ENCODE measurements around the gene STK33. TPM values are rescaled to one million over a fixed set of nuclear protein-coding genes. Genes with fewer than 3 reads are reported as not detected.

STK33 gene
- total RNA-seq, 1 experiment from 2014 or later = 0.21 TPM

GRCh38 chr11:8614497-8614896 is 20.5 kb upstream of the STK33 start:
- no peaks in the 10 kb centered on the region for H3K4me1 ChIP-seq (replicated peaks)
- no peaks in the 10 kb centered on the region for H3K27me3 ChIP-seq (replicated peaks)
- no peaks in the 10 kb centered on the region for H3K9me3 ChIP-seq (replicated peaks)
- no peak overlapping the region for H3K27ac ChIP-seq
- no peak overlapping the region for H3K4me3 ChIP-seq
- no peak for DNase-seq (ENCODE audit: low read depth in 1 of 2, low spot score in 2 of 2)
- no peaks in the 10 kb centered on the region for H3K36me3 ChIP-seq

DNA sequence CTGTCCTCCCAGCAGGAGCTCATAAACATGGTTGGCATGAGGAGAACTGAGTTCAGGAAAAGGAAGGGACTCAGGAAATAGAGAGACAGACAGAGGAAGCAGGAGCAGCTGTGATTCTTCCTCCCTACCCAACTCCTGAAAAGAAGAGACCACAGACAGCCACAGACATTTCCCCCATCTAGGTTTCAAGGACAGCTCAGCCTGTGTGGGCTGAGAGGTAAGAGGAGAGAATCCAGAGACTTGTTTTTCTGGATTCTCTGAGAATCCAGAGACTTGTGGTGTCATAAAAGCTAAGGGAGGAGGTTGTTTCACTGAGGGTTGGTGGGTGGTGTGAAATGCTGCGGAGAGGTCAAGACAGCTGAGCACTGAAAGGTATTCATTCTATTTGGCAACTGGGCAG is 19.0 kb upstream of the STK33 start:
- H3K36me3 ChIP-seq = no peaks in the 10 kb centered on the region
- no peak overlapping the region for H3K27ac ChIP-seq
- no peaks in the 10 kb centered on the region for H3K4me1 ChIP-seq (replicated peaks)
- no peaks in the 10 kb centered on the region for H3K27me3 ChIP-seq (replicated peaks)
- no peaks in the 10 kb centered on the region for H3K9me3 ChIP-seq (replicated peaks)
- no peak for DNase-seq (ENCODE audit: low read depth in 1 of 2, low spot score in 2 of 2)
- H3K4me3 ChIP-seq = no peak overlapping the region

GRCh38 chr11:8612522-8612921 is 18.5 kb upstream of the STK33 start:
- Histone ChIP-seq H3K4me3 (no peak overlapping the region), H3K27ac (no peak overlapping the region), H3K9me3 (replicated peaks) (no peaks in the 10 kb centered on the region), H3K4me1 (replicated peaks) (no peaks in the 10 kb centered on the region), H3K36me3 (no peaks in the 10 kb centered on the region), H3K27me3 (replicated peaks) (no peaks in the 10 kb centered on the region)
- no peak for DNase-seq (ENCODE audit: low read depth in 1 of 2, low spot score in 2 of 2)

DNA sequence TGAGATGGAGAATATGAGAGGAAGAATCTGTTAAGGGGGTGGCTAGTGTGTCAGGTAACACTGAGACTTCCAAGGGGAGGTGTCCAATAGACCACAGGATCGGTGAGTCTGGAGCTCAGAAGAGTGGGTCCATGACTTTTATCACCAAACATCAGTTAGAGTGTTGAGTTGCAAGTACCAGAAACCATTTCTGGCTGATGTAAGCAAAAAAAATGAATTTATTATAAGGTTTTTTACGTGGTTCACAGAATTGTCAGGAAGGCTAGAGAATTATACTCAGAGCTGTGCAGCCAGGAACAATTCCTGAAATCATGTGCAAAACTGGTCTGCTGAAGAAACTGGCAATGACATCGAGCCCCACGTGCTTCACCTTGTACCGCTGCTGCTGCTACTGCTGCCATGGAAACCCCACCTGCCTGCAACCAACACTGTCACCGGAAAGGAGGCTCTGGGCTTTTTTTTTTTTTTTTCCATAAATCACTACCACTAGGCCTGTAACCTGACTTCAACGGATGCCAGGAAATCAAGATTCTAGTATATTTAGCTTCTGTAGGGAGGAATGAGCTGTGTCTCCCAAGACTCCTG is 16.6 kb upstream of the STK33 start:
- no peak for DNase-seq (ENCODE audit: low read depth in 1 of 2, low spot score in 2 of 2)
- Histone ChIP-seq H3K4me3 (no peak overlapping the region), H3K36me3 (no peaks in the 10 kb centered on the region), H3K9me3 (replicated peaks) (no peaks in the 10 kb centered on the region), H3K27me3 (replicated peaks) (no peaks in the 10 kb centered on the region), H3K4me1 (replicated peaks) (no peaks in the 10 kb centered on the region), H3K27ac (no peak overlapping the region)

- no peaks in the 10 kb centered on the region for H3K27me3 ChIP-seq (replicated peaks)
- H3K27ac ChIP-seq = no peak overlapping the region
- H3K36me3 ChIP-seq = no peaks in the 10 kb centered on the region
- DNase-seq (ENCODE audit: low read depth in 1 of 2, low spot score in 2 of 2) = no peak
- H3K4me1 ChIP-seq (replicated peaks) = peaks cover 10% of the 10 kb centered on the region
- no peak overlapping the region for H3K4me3 ChIP-seq
- no peaks in the 10 kb centered on the region for H3K9me3 ChIP-seq (replicated peaks)
These were observed 14.6 kb upstream of the STK33 start for GRCh38 chr11:8608652-8609051.

- no peaks in the 10 kb centered on the region for H3K36me3 ChIP-seq
- no peaks in the 10 kb centered on the region for H3K27me3 ChIP-seq (replicated peaks)
- no peak overlapping the region for H3K4me3 ChIP-seq
- H3K27ac ChIP-seq = no peak overlapping the region
- H3K9me3 ChIP-seq (replicated peaks) = no peaks in the 10 kb centered on the region
- no peak for DNase-seq (ENCODE audit: low read depth in 1 of 2, low spot score in 2 of 2)
- peaks cover 10% of the 10 kb centered on the region for H3K4me1 ChIP-seq (replicated peaks)
These were observed 12.0 kb upstream of the STK33 start for GRCh38 chr11:8605971-8606563.

DNA sequence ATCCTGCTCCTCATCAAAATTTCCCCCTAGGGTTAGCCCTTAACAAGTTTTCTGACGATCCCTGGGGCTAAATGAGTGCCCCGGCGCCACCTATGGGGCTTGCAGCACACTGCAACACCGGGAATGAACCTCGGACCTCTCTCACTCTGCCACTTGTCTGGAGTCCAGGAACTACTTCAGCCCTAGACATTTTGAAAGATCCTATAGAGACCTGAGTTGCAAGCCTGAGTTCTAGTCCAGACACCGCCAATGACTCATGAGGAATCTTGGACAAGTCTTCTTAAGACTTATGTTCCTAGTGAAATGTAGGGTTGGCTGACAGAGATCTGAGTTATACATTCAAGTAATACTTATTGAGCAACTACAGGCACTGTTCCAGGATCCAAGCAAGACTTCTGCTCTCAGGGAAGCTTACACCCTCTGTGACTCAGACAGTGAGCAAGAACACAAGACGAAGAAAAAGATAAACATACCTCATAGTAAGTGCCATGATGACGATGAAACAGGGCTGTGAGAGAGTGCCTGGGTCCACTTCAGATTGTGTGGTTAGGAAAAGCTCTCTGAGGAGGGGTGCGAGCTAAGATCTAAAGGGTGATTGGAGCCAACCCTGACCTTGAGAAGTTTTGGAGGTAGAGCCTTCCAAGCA is 10.2 kb upstream of the STK33 start:
- no peaks in the 10 kb centered on the region for H3K27me3 ChIP-seq (replicated peaks)
- peak; percentile 56 to 62 for DNase-seq (ENCODE audit: low read depth in 1 of 2, low spot score in 2 of 2)
- peaks cover 10% of the 10 kb centered on the region for H3K4me1 ChIP-seq (replicated peaks)
- no peaks in the 10 kb centered on the region for H3K36me3 ChIP-seq
- H3K9me3 ChIP-seq (replicated peaks) = no peaks in the 10 kb centered on the region
- H3K4me3 ChIP-seq = no peak overlapping the region
- H3K27ac ChIP-seq = no peak overlapping the region

DNA sequence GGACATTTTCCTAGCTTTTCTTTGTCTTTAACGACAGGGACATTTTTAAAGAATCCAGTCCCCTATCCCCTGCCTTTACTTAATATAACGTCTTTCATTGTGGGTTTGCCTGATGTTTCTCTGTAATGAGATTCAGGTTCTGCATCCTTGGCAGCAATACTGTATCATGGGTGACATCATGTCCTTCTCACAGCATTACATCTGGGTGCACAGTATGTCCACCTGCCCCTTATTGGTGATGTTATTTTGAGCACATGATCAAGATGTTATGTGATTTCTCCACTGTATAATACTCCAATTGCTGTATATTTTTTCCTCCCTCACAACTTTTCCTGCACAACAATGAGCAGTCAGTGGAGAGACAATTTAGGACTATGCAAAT is 9.7 kb upstream of the STK33 start:
- Histone ChIP-seq H3K27ac (no peak overlapping the region), H3K9me3 (replicated peaks) (no peaks in the 10 kb centered on the region)
- no peak for DNase-seq (ENCODE audit: low read depth in 1 of 2, low spot score in 2 of 2)

GRCh38 chr11:8601376-8602133 is 7.5 kb upstream of the STK33 start:
- no peak for DNase-seq (ENCODE audit: low read depth in 1 of 2, low spot score in 2 of 2)
- Histone ChIP-seq H3K9me3 (replicated peaks) (no peaks in the 10 kb centered on the region), H3K27ac (no peak overlapping the region), H3K27me3 (replicated peaks) (no peaks in the 10 kb centered on the region; the same call in 1 of the 2 replicates), H3K36me3 (no peaks in the 10 kb centered on the region), H3K4me3 (no peak overlapping the region), H3K4me1 (replicated peaks) (peaks cover 10% of the 10 kb centered on the region)

More for the DNA sequence above, 9.7 kb upstream of the STK33 start:
- Histone ChIP-seq H3K4me3 (no peak overlapping the region), H3K27me3 (replicated peaks) (no peaks in the 10 kb centered on the region), H3K4me1 (replicated peaks) (peaks cover 10% of the 10 kb centered on the region), H3K36me3 (no peaks in the 10 kb centered on the region)

DNA sequence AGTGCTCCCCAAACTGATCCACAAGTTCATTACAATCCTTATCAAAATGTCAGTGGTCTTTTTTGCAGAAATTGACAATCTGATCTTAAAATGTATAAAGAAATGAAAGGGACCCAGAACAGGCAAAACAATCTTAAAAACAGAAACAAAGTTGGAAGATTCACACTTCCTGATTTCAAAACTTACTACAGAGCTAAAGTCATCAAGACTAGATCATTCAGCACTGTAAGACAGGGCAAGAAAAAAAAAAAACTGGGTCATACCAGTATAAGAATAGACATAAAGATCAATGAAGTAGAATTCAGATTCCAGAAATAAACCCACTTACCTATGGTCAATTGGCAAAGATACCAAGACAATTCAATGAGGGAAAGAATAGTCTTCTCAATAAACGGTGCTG is 4.5 kb upstream of the STK33 start:
- H3K27me3 ChIP-seq (replicated peaks) = peaks cover 8% of the 10 kb centered on the region
- no peaks in the 10 kb centered on the region; the same call in 1 of the 2 replicates for H3K4me1 ChIP-seq (replicated peaks)
- no peak overlapping the region for H3K27ac ChIP-seq
- no peaks in the 10 kb centered on the region for H3K36me3 ChIP-seq
- no peak for DNase-seq (ENCODE audit: low read depth in 1 of 2, low spot score in 2 of 2)
- H3K9me3 ChIP-seq (replicated peaks) = no peaks in the 10 kb centered on the region
- H3K4me3 ChIP-seq = no peak overlapping the region

DNA sequence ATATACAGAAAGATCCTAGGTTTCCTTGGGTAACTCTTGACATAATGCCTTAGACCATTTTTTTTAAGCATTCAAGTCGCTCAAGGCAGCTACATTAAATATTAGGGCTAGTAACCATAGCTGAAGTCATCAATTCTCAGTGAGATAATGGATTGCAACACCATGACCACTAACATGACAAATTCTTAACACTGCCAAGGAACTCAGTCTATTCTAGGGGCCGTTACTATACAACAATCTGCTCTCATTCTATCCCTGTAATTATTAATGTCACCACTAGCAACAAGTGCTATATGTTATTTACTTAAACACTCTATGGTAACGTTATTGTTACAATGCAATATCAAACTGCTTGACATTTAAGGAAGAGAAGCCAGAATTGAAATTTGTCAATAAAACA is 3.2 kb upstream of the STK33 start:
- Histone ChIP-seq H3K27me3 (replicated peaks) (peaks cover 8% of the 10 kb centered on the region), H3K9me3 (replicated peaks) (no peaks in the 10 kb centered on the region), H3K4me1 (replicated peaks) (no peaks in the 10 kb centered on the region; the same call in 1 of the 2 replicates), H3K4me3 (no peak overlapping the region), H3K36me3 (no peaks in the 10 kb centered on the region), H3K27ac (no peak overlapping the region)
- DNase-seq (ENCODE audit: low read depth in 1 of 2, low spot score in 2 of 2) = no peak

DNA sequence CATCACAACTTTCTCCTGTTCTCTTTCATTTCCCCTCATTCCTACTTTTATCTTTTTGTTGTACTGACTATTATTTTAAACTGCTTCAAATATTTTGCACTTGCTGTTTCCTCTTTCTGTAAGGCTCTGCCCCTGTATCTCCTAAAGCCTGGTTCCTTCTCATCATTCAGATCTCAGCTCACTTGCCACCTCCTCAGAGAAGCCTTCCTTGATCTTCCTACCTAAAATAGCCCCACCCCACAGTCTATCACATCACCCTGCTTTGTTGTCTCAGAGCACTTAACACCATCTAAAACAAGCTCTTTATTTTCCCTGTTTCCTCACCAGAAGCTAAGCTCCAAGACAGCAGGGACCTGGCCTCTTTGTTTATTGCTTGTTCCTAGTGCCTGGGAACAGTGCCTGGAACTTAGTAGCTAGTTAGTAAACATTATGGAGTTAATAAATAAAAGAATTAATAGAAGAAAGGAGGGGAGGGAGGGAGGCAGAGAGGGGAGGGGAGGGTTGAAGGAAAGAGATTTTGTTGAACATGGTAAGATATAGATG is 2.5 kb upstream of the STK33 start:
- no peaks in the 10 kb centered on the region for H3K36me3 ChIP-seq
- DNase-seq (ENCODE audit: low read depth in 1 of 2, low spot score in 2 of 2) = no peak
- no peaks in the 10 kb centered on the region for H3K9me3 ChIP-seq (replicated peaks)
- no peak overlapping the region for H3K4me3 ChIP-seq
- H3K27me3 ChIP-seq (replicated peaks) = peaks cover 8% of the 10 kb centered on the region
- H3K4me1 ChIP-seq (replicated peaks) = no peaks in the 10 kb centered on the region; the same call in 1 of the 2 replicates
- H3K27ac ChIP-seq = no peak overlapping the region

GRCh38 chr11:8593455-8593854 is 573 bp downstream of the STK33 start:
- Histone ChIP-seq H3K4me3 (no peak overlapping the region), H3K4me1 (replicated peaks) (no peaks in the 10 kb centered on the region; the same call in 1 of the 2 replicates), H3K9me3 (replicated peaks) (no peaks in the 10 kb centered on the region), H3K27ac (no peak overlapping the region), H3K36me3 (no peaks in the 10 kb centered on the region), H3K27me3 (replicated peaks) (peaks cover 8% of the 10 kb centered on the region)
- DNase-seq (ENCODE audit: low read depth in 1 of 2, low spot score in 2 of 2) = no peak

DNA sequence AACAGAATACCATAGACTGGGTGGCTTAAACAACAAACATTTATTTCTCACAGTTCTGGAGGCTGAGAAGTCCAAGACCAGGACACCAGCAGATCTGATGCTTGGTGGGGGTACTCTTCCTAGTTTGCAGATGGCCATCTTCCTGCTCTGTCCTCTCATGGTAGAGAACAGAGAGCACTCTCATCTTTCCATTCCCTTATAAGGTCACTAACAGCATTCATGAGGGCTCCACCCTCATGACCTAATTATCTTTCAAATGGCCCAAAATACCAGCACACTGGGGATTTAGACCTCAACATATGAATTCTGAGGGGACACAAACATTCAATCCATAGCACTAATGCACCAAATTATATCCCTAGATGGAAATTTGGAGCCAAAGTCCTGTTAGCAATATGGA is 6.1 kb downstream of the STK33 start:
- H3K27ac ChIP-seq = no peak overlapping the region
- no peak for DNase-seq (ENCODE audit: low read depth in 1 of 2, low spot score in 2 of 2)
- no peaks in the 10 kb centered on the region for H3K36me3 ChIP-seq
- no peaks in the 10 kb centered on the region for H3K9me3 ChIP-seq (replicated peaks)
- no peak overlapping the region for H3K4me3 ChIP-seq
- H3K4me1 ChIP-seq (replicated peaks) = no peaks in the 10 kb centered on the region
- H3K27me3 ChIP-seq (replicated peaks) = no peaks in the 10 kb centered on the region

All from SJSA1 (cell line).